GM10248 (cell line): ENCODE measurements around the gene RBM24.

Experiments
- CTCF ChIA-PET: fragments of 300-600 bp; sonication (Branson Sonifier 250); formaldehyde crosslinking; extraction: SDS; loops from one replicate; lab custom pipeline; 2021; ENCODE audit warnings: antibody characterized with exemption; lab: Yijun Ruan, JAX
- POLR2A ChIA-PET: fragments of 350-650 bp; sonication (Branson Sonifier 250); formaldehyde crosslinking; extraction: SDS; loops from one replicate; lab custom pipeline; 2020; ENCODE audit warnings: antibody characterized with exemption; lab: Yijun Ruan, JAX
- DNase-seq: peaks from one replicate; pipeline ENCODE4 v3.0.0; 2012; ENCODE audit errors: extremely low spot score
- TF ChIP-seq, protein P1 (sequence below): IDR thresholded peaks from 2 replicates; pipeline ENCODE4 v1.5.1; 2012; ENCODE audit warnings: mild to moderate bottlenecking, low read depth; ENCODE audit errors: extremely low read depth, missing control alignments, control extremely low read depth

The RBM24 gene

GRCh38 chr6:17281497-17282481 lies 628 bp downstream of the RBM24 start:
- CTCF ChIA-PET: no interaction called here
- POLR2A ChIA-PET: no interaction called here

GRCh38 chr6:17283074-17283473 lies 1.9 kb downstream of the RBM24 start:
- TF ChIP-seq, protein P1, sequence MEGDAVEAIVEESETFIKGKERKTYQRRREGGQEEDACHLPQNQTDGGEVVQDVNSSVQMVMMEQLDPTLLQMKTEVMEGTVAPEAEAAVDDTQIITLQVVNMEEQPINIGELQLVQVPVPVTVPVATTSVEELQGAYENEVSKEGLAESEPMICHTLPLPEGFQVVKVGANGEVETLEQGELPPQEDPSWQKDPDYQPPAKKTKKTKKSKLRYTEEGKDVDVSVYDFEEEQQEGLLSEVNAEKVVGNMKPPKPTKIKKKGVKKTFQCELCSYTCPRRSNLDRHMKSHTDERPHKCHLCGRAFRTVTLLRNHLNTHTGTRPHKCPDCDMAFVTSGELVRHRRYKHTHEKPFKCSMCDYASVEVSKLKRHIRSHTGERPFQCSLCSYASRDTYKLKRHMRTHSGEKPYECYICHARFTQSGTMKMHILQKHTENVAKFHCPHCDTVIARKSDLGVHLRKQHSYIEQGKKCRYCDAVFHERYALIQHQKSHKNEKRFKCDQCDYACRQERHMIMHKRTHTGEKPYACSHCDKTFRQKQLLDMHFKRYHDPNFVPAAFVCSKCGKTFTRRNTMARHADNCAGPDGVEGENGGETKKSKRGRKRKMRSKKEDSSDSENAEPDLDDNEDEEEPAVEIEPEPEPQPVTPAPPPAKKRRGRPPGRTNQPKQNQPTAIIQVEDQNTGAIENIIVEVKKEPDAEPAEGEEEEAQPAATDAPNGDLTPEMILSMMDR: no peak
- no peak for DNase-seq
- POLR2A ChIA-PET: no interaction called here
- CTCF ChIA-PET: no interaction called here

More at GRCh38 chr6:17281497-17282481, 628 bp downstream of the RBM24 start:
- no peak for DNase-seq
- TF ChIP-seq, protein P1: no peak

- CTCF ChIA-PET: no interaction called here
Measured at GRCh38 chr6:17289630-17290061, 8.5 kb downstream of the RBM24 start.

DNA sequence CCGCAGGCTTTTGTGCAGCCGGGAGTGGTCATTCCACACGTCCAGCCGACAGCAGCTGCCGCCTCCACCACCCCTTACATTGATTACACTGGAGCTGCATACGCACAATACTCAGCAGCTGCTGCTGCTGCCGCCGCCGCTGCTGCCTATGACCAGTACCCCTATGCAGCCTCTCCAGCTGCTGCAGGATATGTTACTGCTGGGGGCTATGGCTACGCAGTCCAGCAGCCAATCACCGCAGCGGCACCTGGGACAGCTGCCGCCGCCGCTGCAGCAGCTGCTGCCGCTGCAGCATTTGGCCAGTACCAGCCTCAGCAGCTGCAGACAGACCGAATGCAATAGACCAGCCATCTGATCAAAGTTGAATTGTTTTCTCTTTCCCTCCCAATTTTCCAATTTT lies 10.6 kb downstream of the RBM24 start:
- POLR2A ChIA-PET: no interaction called here
- CTCF ChIA-PET: interaction anchor here (1.3 kb wide), 1 partner anchor 22 kb away, joined by 3 read pairs; no protein-coding TSS in a partner anchor
- TF ChIP-seq, protein P1: no peak
- no peak for DNase-seq

More at GRCh38 chr6:17289630-17290061, 8.5 kb downstream of the RBM24 start:
- no peak for DNase-seq
- POLR2A ChIA-PET: no interaction called here
- TF ChIP-seq, protein P1: no peak

- no peak for DNase-seq
- CTCF ChIA-PET: no interaction called here
- TF ChIP-seq, protein P1: no peak
- POLR2A ChIA-PET: no interaction called here
Measured at GRCh38 chr6:17292600-17293133, 11.5 kb downstream of the RBM24 start.

- ChIA-PET CTCF (no interaction called here), POLR2A (interaction anchor here (0.6 kb wide), 1 partner anchor 193 kb away, joined by 3 read pairs; no protein-coding TSS in a partner anchor)
- DNase-seq: no peak
- TF ChIP-seq, protein P1: no peak
Measured at GRCh38 chr6:17293395-17293794, 12.2 kb downstream of the RBM24 start.
